ENCODE data around the gene ELOA. TPM values are rescaled to one million over a fixed set of nuclear protein-coding genes. Genes with fewer than 3 reads are reported as not detected.

Gene ELOA
- total RNA-seq, 2 donors from 2014 or later = 33.3 to 42.4 TPM

DNA sequence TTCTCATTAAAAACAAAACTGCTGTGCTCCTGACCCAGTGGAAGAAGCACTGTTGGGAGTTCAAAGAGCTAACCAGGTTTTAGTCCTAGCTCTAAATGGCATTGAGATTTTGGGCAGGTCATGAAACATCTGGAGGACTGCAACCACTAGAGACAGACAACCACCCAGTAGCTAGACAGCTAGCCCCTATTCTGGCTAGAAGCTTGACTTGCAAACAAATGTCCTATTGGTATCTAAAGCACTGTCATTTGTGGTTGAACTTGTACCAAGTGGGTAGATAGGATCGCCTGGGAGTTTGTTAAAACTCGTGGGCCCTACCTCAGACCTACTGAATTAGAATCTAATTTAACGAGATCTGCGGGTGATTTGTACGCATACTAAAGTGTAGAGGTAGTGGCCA is 44.8 kb upstream of the ELOA start:
- Histone ChIP-seq H3K27ac (ENCODE audit: low read depth, low read length) (no peak overlapping the region), H3K4me1 (ENCODE audit: control insufficient read depth, insufficient read depth, low read length) (peaks cover 4% of the 10 kb centered on the region), H3K27me3 (ENCODE audit: control insufficient read depth, insufficient read depth, low read length, poor library complexity, severe bottlenecking) (no peaks in the 10 kb centered on the region), H3K4me3 (ENCODE audit: low read length) (no peak overlapping the region), H3K9ac (ENCODE audit: extremely low read depth, low read length, poor library complexity, severe bottlenecking) (no peak overlapping the region), H3K36me3 (ENCODE audit: control insufficient read depth, insufficient read depth, low read length) (peaks cover 93% of the 10 kb centered on the region), H3K9me3 (ENCODE audit: control insufficient read depth, low read length) (no peaks in the 10 kb centered on the region)
- no peak for DNase-seq
- TF ChIP-seq, protein P1, sequence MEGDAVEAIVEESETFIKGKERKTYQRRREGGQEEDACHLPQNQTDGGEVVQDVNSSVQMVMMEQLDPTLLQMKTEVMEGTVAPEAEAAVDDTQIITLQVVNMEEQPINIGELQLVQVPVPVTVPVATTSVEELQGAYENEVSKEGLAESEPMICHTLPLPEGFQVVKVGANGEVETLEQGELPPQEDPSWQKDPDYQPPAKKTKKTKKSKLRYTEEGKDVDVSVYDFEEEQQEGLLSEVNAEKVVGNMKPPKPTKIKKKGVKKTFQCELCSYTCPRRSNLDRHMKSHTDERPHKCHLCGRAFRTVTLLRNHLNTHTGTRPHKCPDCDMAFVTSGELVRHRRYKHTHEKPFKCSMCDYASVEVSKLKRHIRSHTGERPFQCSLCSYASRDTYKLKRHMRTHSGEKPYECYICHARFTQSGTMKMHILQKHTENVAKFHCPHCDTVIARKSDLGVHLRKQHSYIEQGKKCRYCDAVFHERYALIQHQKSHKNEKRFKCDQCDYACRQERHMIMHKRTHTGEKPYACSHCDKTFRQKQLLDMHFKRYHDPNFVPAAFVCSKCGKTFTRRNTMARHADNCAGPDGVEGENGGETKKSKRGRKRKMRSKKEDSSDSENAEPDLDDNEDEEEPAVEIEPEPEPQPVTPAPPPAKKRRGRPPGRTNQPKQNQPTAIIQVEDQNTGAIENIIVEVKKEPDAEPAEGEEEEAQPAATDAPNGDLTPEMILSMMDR (conservative IDR thresholded peaks at IDR 0.05) = no peak
- Mint-ChIP-seq H3K4me1 (peaks cover 24% of the 10 kb centered on the region), H3K9me3 (no peaks in the 10 kb centered on the region), H3K36me3 (ENCODE audit: low read depth) (peaks cover 92% of the 10 kb centered on the region), H3K27me3 (ENCODE audit: insufficient read depth) (no peaks in the 10 kb centered on the region), H3K27ac (no peak overlapping the region), H3K4me3 (no peak overlapping the region)
- 95 to 100% methylated on average over 2 to 5 of the region's 5 CpGs for WGBS, 2 experiments (ENCODE audit: insufficient coverage in 1 of 2, insufficient read length in 1 of 2)

GRCh38 chr1:23699280-23700179 is 43.7 kb upstream of the ELOA start:
- TF ChIP-seq, protein P1 (conservative IDR thresholded peaks at IDR 0.05) = no peak
- Histone ChIP-seq H3K36me3 (ENCODE audit: control insufficient read depth, insufficient read depth, low read length) (peaks cover 89% of the 10 kb centered on the region), H3K4me3 (ENCODE audit: low read length) (no peak overlapping the region), H3K27me3 (ENCODE audit: control insufficient read depth, insufficient read depth, low read length, poor library complexity, severe bottlenecking) (no peaks in the 10 kb centered on the region), H3K27ac (ENCODE audit: low read depth, low read length) (no peak overlapping the region), H3K4me1 (ENCODE audit: control insufficient read depth, insufficient read depth, low read length) (peaks cover 4% of the 10 kb centered on the region), H3K9me3 (ENCODE audit: control insufficient read depth, low read length) (no peaks in the 10 kb centered on the region), H3K9ac (ENCODE audit: extremely low read depth, low read length, poor library complexity, severe bottlenecking) (no peak overlapping the region)
- WGBS, 2 experiments (ENCODE audit: insufficient coverage in 1 of 2, insufficient read length in 1 of 2) = 92 to 100% methylated on average over 5 to 7 of the region's 7 CpGs
- no peaks in the 10 kb centered on the region for H3K9me3 Mint-ChIP-seq
- peaks cover 88% of the 10 kb centered on the region for H3K36me3 Mint-ChIP-seq (ENCODE audit: low read depth)
- H3K4me3 Mint-ChIP-seq = no peak overlapping the region
- no peak overlapping the region for H3K27ac Mint-ChIP-seq
- H3K27me3 Mint-ChIP-seq (ENCODE audit: insufficient read depth) = no peaks in the 10 kb centered on the region
- H3K4me1 Mint-ChIP-seq = peaks cover 16% of the 10 kb centered on the region
- no peak for DNase-seq

DNA sequence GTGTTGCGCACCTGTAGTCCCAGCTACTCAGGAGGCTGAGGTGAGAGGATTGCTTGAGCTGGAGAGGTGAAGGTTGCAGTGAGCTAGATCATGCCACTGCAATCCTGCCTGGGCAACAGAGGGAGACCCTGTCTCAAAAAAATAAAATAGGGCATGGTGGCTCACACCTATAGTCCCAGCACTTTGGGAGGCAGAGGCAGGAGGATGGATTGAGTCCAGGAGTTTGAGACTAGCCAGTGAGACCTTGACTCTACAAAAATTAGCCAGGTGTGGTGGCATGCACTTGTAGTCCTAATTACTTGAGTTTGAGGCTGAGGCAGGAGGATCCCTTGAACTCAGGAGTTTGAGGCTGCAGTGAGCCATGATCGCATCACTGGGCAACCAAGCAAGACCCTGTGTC is 42.0 kb upstream of the ELOA start:
- no peaks in the 10 kb centered on the region for H3K27me3 Mint-ChIP-seq (ENCODE audit: insufficient read depth)
- no peak for DNase-seq
- no peak overlapping the region for H3K4me3 Mint-ChIP-seq
- Histone ChIP-seq H3K27ac (ENCODE audit: low read depth, low read length) (no peak overlapping the region), H3K4me1 (ENCODE audit: control insufficient read depth, insufficient read depth, low read length) (no peaks in the 10 kb centered on the region), H3K9me3 (ENCODE audit: control insufficient read depth, low read length) (no peaks in the 10 kb centered on the region), H3K36me3 (ENCODE audit: control insufficient read depth, insufficient read depth, low read length) (peaks cover 81% of the 10 kb centered on the region), H3K27me3 (ENCODE audit: control insufficient read depth, insufficient read depth, low read length, poor library complexity, severe bottlenecking) (no peaks in the 10 kb centered on the region), H3K9ac (ENCODE audit: extremely low read depth, low read length, poor library complexity, severe bottlenecking) (no peak overlapping the region), H3K4me3 (ENCODE audit: low read length) (no peak overlapping the region)
- H3K4me1 Mint-ChIP-seq = peaks cover 12% of the 10 kb centered on the region
- H3K27ac Mint-ChIP-seq = peak overlapping the region; percentile 44
- H3K36me3 Mint-ChIP-seq (ENCODE audit: low read depth) = peaks cover 75% of the 10 kb centered on the region
- no peaks in the 10 kb centered on the region for H3K9me3 Mint-ChIP-seq
- TF ChIP-seq, protein P1 (conservative IDR thresholded peaks at IDR 0.05) = no peak
- 85 to 95% methylated on average over 2 of the region's 2 CpGs for WGBS, 2 experiments (ENCODE audit: insufficient coverage in 1 of 2, insufficient read length in 1 of 2)

Measured in endodermal cell (in vitro differentiated cells).